Activated CD4-positive, CD25-positive, alpha-beta regulatory T cell treated with anti-CD3 and anti-CD28 coated beads, Interleukin-2, amount 50 U/mL, for 72 hours (primary cell): Measurements from ENCODE around the gene FA2H.
"Not testable (repeated sequence)": the region's sequence is repeated elsewhere in the genome, so short reads cannot be mapped to it uniquely, and the experiment has no call there.

Experiments used
- DNase-seq: peaks from one replicate; pipeline ENCODE4 v3.0.0; 2021

FA2H gene

GRCh38 chr16:74668877-74669276 is 105.7 kb downstream of the FA2H start:
- not testable (repeated sequence) for DNase-seq

- peak; percentile 39 for DNase-seq
These were observed 107.3 kb downstream of the FA2H start for GRCh38 chr16:74667255-74667700.

DNA sequence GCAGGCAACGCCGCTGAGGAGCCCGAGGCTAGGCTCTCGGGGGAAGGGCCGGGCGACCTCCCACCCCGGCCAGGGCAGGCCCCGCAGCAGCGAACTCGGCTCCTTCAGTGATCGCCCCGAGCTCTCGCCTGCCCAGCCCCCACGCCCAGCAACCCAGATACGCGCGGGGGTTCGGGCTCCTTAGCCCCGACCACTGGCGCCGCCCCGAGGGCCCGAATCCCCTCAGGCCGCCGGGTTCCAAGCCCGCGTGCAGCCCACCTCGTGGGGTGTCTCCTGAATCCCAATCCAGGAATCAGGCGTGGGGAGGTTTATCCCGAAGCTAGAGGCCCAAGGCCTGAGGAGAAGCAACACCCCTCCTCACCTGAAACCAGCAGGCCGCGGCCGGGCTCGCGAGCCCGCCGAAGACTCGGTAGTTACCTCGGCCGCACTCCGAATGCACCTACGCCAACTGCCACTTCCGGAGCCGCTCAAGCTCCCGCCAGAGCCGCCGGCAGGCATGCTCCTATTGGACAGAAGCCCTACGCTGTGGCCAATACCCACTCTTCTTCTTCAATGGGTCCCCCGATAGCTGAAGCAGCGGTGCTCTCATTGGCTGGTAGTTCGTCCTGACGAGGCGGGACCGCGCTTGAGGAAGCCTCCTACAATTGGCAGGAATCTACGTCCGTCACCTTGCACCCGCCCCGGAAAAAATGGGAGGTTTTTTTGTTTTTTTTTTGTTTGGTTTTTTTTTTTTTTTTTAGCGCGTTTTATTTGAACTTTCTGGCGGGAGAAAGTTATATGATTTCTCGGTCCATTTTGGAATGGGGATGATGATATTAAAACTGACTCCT is 108.0 kb downstream of the FA2H start, which contains the start of gene RFWD3:
Gene RFWD3 (minus strand): TSS at position 453 of the 830 bp plus-strand sequence. CDS start 5,428 bp downstream, outside the sequence.
- DNase-seq: peak; percentile 90

GRCh38 chr16:74666010-74666421 is 108.6 kb downstream of the FA2H start:
- DNase-seq: no peak
